GM19023 (cell line): ENCODE measurements around the gene BCL2L15.

Experiments used
- ATAC-seq: cut with Tn5 transposase; IDR thresholded peaks from one replicate; pipeline ENCODE4 v1.9.1; 2021; ENCODE audit warnings: mild to moderate bottlenecking, moderate library complexity; ENCODE audit not compliant: unreplicated experiment

BCL2L15 gene

GRCh38 chr1:113912594-113913311 lies 25.4 kb upstream of the BCL2L15 start:
- ATAC-seq, result no peak

GRCh38 chr1:113905435-113905861 lies 18.1 kb upstream of the BCL2L15 start:
- no peak for ATAC-seq

GRCh38 chr1:113904674-113905434 lies 17.5 kb upstream of the BCL2L15 start, which contains the start of the genes AP4B1 and DCLRE1B:
Gene AP4B1, minus strand, starts transcription at chr1:113904799. Its CDS starts 82 bp downstream, at chr1:113904717.
Gene DCLRE1B, plus strand, starts transcription at chr1:113905326. Its CDS starts 261 bp downstream, at chr1:113905587.
- ATAC-seq, result peak; percentile 91

GRCh38 chr1:113904293-113904673 lies 16.9 kb upstream of the BCL2L15 start:
- peak; percentile 33 for ATAC-seq

- no peak for ATAC-seq
Measured at GRCh38 chr1:113903501-113904292, 16.3 kb upstream of the BCL2L15 start.

- ATAC-seq, result no peak
Measured at GRCh38 chr1:113901191-113901590, 13.8 kb upstream of the BCL2L15 start.

- ATAC-seq, result no peak
Measured at GRCh38 chr1:113899111-113899510, 11.7 kb upstream of the BCL2L15 start.

- ATAC-seq, result no peak
Measured at GRCh38 chr1:113898241-113898814, 10.9 kb upstream of the BCL2L15 start.

GRCh38 chr1:113895961-113896360 lies 8.6 kb upstream of the BCL2L15 start:
- no peak for ATAC-seq

GRCh38 chr1:113895098-113895497 lies 7.7 kb upstream of the BCL2L15 start:
- no peak for ATAC-seq

GRCh38 chr1:113893267-113893666 lies 5.9 kb upstream of the BCL2L15 start:
- ATAC-seq, result no peak

- ATAC-seq, result no peak
Measured at GRCh38 chr1:113891631-113892220, 4.3 kb upstream of the BCL2L15 start.

- no peak for ATAC-seq
Measured at GRCh38 chr1:113890816-113891215, 3.4 kb upstream of the BCL2L15 start.

GRCh38 chr1:113886417-113887401 lies 672 bp downstream of the BCL2L15 start:
- ATAC-seq, result no peak

- ATAC-seq, result no peak
Measured at GRCh38 chr1:113881661-113882060, 5.7 kb downstream of the BCL2L15 start.

GRCh38 chr1:113879739-113880038 lies 7.7 kb downstream of the BCL2L15 start:
- no peak for ATAC-seq

GRCh38 chr1:113876176-113876575 lies 11.2 kb downstream of the BCL2L15 start:
- no peak for ATAC-seq

GRCh38 chr1:113875714-113876113 lies 11.7 kb downstream of the BCL2L15 start:
- ATAC-seq, result peak; percentile 31

GRCh38 chr1:113874012-113874879 lies 13.1 kb downstream of the BCL2L15 start:
- no peak for ATAC-seq
